SK-N-SH (cell line): ENCODE measurements around the gene BRD4. TPM values are rescaled to one million over a fixed set of nuclear protein-coding genes. Genes with fewer than 3 reads are reported as not detected.

Experiments
- CTCF ChIA-PET: fragments of 300-600, 350-600 bp; formaldehyde crosslinking; extraction: SDS; loops from one replicate; lab custom pipeline; 2021; lab: Yijun Ruan, JAX
- POLR2A ChIA-PET: fragments of 350-600 bp; sonication (Branson Sonifier 250); formaldehyde crosslinking; extraction: SDS; loops from one replicate; lab custom pipeline; 2020; ENCODE audit warnings: antibody characterized with exemption, inconsistent platforms; lab: Yijun Ruan, JAX
- DNase-seq: peaks from one replicate; pipeline ENCODE4 v3.0.0; 2012
- H2AFZ ChIP-seq: fragments of 200-600 bp; sonication (generic); 2 replicates; pipeline ENCODE4 v1.8.1; 2016; ENCODE audit warnings: antibody characterized with exemption, mild to moderate bottlenecking, low read depth
- H3F3A ChIP-seq: fragments of 200-600 bp; sonication (generic); replicated peaks from 2 replicates; pipeline ENCODE3; 2016; ENCODE audit warnings: antibody characterized with exemption, mild to moderate bottlenecking; ENCODE audit not compliant: insufficient read depth
- H3K27ac ChIP-seq, 2 experiments: fragments of 200-500 bp in 1 of 2; fragments of 200-600 bp in 1 of 2; sonication (Bioruptor generic) in 1 of 2; sonication (generic), shearing (Covaris generic) in 1 of 2; 2 replicates each; pipeline versions ENCODE4 v1.5.1 to v1.6.1; 2014 to 2016; ENCODE audit warnings: low read depth in 2 of 2, inconsistent platforms in 1 of 2, low read length in 1 of 2, mild to moderate bottlenecking in 1 of 2, mixed read lengths in 1 of 2
- H3K27me3 ChIP-seq: fragments of 200-600 bp; sonication (generic), shearing (Covaris generic); 2 replicates; pipeline ENCODE4 v1.6.1; 2016; ENCODE audit warnings: mixed run types; ENCODE audit not compliant: insufficient read depth
- H3K36me3 ChIP-seq, 2 experiments: fragments of 200-500 bp in 1 of 2; fragments of 200-600 bp in 1 of 2; sonication (Bioruptor generic) in 1 of 2; sonication (generic) in 1 of 2; replicated peaks in 1 of 2; 2 replicates each; pipeline versions ENCODE3 to v1.5.1; 2014 to 2016; ENCODE audit warnings: low read length in 1 of 2, mild to moderate bottlenecking in 1 of 2; ENCODE audit not compliant: insufficient read depth in 2 of 2, control insufficient read depth in 1 of 2
- H3K4me1 ChIP-seq, 2 experiments: fragments of 200-500 bp in 1 of 2; fragments of 200-600 bp in 1 of 2; sonication (Bioruptor generic) in 1 of 2; sonication (generic), shearing (Covaris generic) in 1 of 2; 2 replicates each; pipeline versions ENCODE4 v1.5.1 to v1.6.1; 2014 to 2016; ENCODE audit warnings: low read depth in 1 of 2, low read length in 1 of 2, mixed run types in 1 of 2; ENCODE audit not compliant: insufficient read depth in 2 of 2, control insufficient read depth in 1 of 2
- H3K4me2 ChIP-seq: fragments of 200-600 bp; sonication (generic), shearing (Covaris generic); 2 replicates; pipeline ENCODE4 v1.6.1; 2017; ENCODE audit warnings: mixed run types
- H3K4me3 ChIP-seq, 2 experiments: fragments of 200-500 bp in 1 of 2; fragments of 200-600 bp in 1 of 2; sonication (Bioruptor generic) in 1 of 2; sonication (generic), shearing (Covaris generic) in 1 of 2; 2 replicates each; pipeline versions ENCODE4 v1.5.1 to v1.8.1; 2014 to 2016; ENCODE audit warnings: low read depth in 2 of 2, inconsistent platforms in 1 of 2, low read length in 1 of 2, mild to moderate bottlenecking in 1 of 2, mixed read lengths in 1 of 2, moderate library complexity in 1 of 2
- H3K79me2 ChIP-seq: fragments of 200-600 bp; sonication (generic); 2 replicates; pipeline ENCODE4 v1.8.1; 2017; ENCODE audit warnings: mild to moderate bottlenecking; ENCODE audit not compliant: insufficient read depth
- H3K9ac ChIP-seq: fragments of 200-600 bp; sonication (generic); 2 replicates; pipeline ENCODE4 v1.6.1; 2017; ENCODE audit warnings: mixed run types
- H3K9me2 ChIP-seq: fragments of 200-600 bp; sonication (generic); 2 replicates; pipeline ENCODE4 v1.6.1; 2017; ENCODE audit warnings: mixed run types
- H3K9me3 ChIP-seq: fragments of 200-600 bp; sonication (generic); 2 replicates; pipeline ENCODE4 v1.6.1; 2017; ENCODE audit warnings: mixed run types, mild to moderate bottlenecking, moderate library complexity
- H4K20me1 ChIP-seq: fragments of 200-600 bp; sonication (generic); 2 replicates; pipeline ENCODE4 v1.6.1; 2017; ENCODE audit warnings: mild to moderate bottlenecking, mixed run types; ENCODE audit not compliant: insufficient read depth
- CHD2 ChIP-seq: fragments of 150-350 bp; IDR thresholded peaks from 2 replicates; pipeline ENCODE4 v1.6.1; 2018; ENCODE audit warnings: low read length; ENCODE audit not compliant: partially characterized antibody
- GATA2 ChIP-seq: sonication (generic); formaldehyde crosslinking; IDR thresholded peaks from 2 replicates; pipeline ENCODE4 v1.5.0; 2020; ENCODE audit warnings: mild to moderate bottlenecking, missing genetic modification reagents
- MXI1 ChIP-seq: IDR thresholded peaks from 2 replicates; pipeline ENCODE4 v1.6.1; 2012; ENCODE audit warnings: mild to moderate bottlenecking, low read depth, low read length, improper control_type of control experiment
- NRF1 ChIP-seq: IDR thresholded peaks from 2 replicates; pipeline ENCODE4 v1.6.1; 2012; ENCODE audit warnings: low read depth, mild to moderate bottlenecking, low read length
- POLR2AphosphoS5 ChIP-seq: IDR thresholded peaks from 2 replicates; pipeline ENCODE4 v1.6.1; 2012; ENCODE audit warnings: low read depth, low read length
- RCOR1 ChIP-seq: fragments of 150-350 bp; IDR thresholded peaks from 2 replicates; pipeline ENCODE4 v1.6.1; 2017; ENCODE audit warnings: antibody characterized with exemption, low read length
- RXRA ChIP-seq: IDR thresholded peaks from 2 replicates; pipeline ENCODE4 v1.4.0; 2012; ENCODE audit warnings: low read depth, mild to moderate bottlenecking, borderline replicate concordance
- TCF12 ChIP-seq: IDR thresholded peaks from 2 replicates; pipeline ENCODE4 v1.4.0; 2012
- YY1 ChIP-seq: IDR thresholded peaks from 2 replicates; pipeline ENCODE4 v1.4.0; 2012; ENCODE audit warnings: low read depth, mild to moderate bottlenecking
- WGBS: methylation state at CpG from one replicate; pipeline ENCODE4 v1.1.6; 2017; ENCODE audit warnings: low lambda C conversion rate; 5-methylcytosine and 5-hydroxymethylcytosine counted together
- polyA plus RNA-seq, 3 experiments: library from polyadenylated mRNA; depleted of rRNA; stranded (reverse); fragments of >200 nt; gene quantifications; 2 replicates each; pipeline ENCODE4 v1.2.3, GENCODE V29; 2012
- TF ChIP-seq, protein P1 (sequence below): IDR thresholded peaks from 2 replicates; pipeline ENCODE4 v1.4.0; 2012; ENCODE audit warnings: low read depth, borderline replicate concordance
- TF ChIP-seq, protein P2 (sequence below): IDR thresholded peaks from 2 replicates; pipeline ENCODE4; 2012
- TF ChIP-seq, protein P3 (sequence below): IDR thresholded peaks from 2 replicates; pipeline ENCODE4 v1.4.0; 2012; ENCODE audit warnings: low read depth
- TF ChIP-seq, protein P4 (sequence below): fragments of 200-600 bp; sonication (generic); IDR thresholded peaks from 2 replicates; pipeline ENCODE4 v1.6.1; 2017; ENCODE audit warnings: antibody characterized with exemption, mild to moderate bottlenecking, moderate library complexity
- TF ChIP-seq, protein P5 (sequence below): IDR thresholded peaks from 2 replicates; pipeline ENCODE4 v1.6.1; 2012; ENCODE audit warnings: mild to moderate bottlenecking, low read depth, low read length, moderate library complexity
- TF ChIP-seq, protein P6 (sequence below): IDR thresholded peaks from 2 replicates; pipeline ENCODE4 v1.4.0; 2012; ENCODE audit warnings: low read depth, borderline replicate concordance
- TF ChIP-seq, protein P7 (sequence below): fragments of 150-350 bp; IDR thresholded peaks from 2 replicates; pipeline ENCODE4 v1.6.1; 2017; ENCODE audit warnings: antibody characterized with exemption, low read length, low read depth, borderline replicate concordance

The BRD4 gene
- polyA plus RNA-seq, 1 of the 3 experiments (the other 2 are of a cell fraction), result 10.0 TPM

DNA sequence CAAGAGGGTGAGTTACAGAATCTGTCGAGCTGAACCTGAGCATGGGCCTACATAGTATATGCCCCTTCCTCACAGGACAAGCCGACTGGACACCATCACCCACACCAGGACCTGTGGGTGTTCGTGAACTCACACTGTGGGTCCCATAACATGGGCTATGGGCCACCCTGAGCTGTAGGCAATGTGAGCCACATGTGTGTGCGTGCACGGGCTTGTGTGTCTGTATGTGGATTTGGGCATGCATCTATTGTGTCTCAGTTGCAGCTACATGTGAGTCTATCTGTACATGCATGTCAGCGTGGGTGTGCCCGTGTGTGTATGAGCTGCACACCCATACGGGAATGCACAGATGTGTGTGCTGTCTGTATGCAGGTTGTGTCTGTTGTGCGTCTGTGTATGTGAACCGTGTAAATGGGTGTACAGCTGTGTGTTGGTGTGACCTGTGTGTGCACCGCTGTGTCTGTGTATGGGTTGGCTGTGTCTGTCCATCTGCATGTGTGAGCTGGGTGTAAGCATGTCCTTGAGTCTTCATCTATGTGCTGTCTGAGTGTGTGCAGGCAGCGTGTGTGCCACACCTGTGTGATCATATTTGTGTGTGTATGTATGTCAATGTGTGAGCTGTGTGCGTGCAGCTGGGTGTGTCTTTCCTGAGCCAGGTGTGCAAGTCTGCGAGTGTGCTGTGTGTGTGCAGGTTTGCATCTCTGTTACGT lies 133.2 kb downstream of the BRD4 start:
- H3F3A ChIP-seq, result peaks cover 11% of the 10 kb centered on the region
- H3K79me2 ChIP-seq, result no peaks in the 10 kb centered on the region
- H3K4me3 ChIP-seq, result peak overlapping the region in 1 of 2 experiments; percentile 62; a peak in 1 of 4 replicates
- H3K9me2 ChIP-seq, result no peaks in the 10 kb centered on the region
- H3K27me3 ChIP-seq, result no peaks in the 10 kb centered on the region
- TF ChIP-seq RCOR1 (no peak), NRF1 (no peak), POLR2AphosphoS5 (no peak), RXRA (no peak), YY1 (no peak), TCF12 (no peak), GATA2 (CRISPR knock-in tag) (no peak), CHD2 (no peak), MXI1 (no peak)
- TF ChIP-seq, protein P1, sequence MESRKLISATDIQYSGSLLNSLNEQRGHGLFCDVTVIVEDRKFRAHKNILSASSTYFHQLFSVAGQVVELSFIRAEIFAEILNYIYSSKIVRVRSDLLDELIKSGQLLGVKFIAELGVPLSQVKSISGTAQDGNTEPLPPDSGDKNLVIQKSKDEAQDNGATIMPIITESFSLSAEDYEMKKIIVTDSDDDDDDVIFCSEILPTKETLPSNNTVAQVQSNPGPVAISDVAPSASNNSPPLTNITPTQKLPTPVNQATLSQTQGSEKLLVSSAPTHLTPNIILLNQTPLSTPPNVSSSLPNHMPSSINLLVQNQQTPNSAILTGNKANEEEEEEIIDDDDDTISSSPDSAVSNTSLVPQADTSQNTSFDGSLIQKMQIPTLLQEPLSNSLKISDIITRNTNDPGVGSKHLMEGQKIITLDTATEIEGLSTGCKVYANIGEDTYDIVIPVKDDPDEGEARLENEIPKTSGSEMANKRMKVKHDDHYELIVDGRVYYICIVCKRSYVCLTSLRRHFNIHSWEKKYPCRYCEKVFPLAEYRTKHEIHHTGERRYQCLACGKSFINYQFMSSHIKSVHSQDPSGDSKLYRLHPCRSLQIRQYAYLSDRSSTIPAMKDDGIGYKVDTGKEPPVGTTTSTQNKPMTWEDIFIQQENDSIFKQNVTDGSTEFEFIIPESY, result no peak
- TF ChIP-seq, protein P2, sequence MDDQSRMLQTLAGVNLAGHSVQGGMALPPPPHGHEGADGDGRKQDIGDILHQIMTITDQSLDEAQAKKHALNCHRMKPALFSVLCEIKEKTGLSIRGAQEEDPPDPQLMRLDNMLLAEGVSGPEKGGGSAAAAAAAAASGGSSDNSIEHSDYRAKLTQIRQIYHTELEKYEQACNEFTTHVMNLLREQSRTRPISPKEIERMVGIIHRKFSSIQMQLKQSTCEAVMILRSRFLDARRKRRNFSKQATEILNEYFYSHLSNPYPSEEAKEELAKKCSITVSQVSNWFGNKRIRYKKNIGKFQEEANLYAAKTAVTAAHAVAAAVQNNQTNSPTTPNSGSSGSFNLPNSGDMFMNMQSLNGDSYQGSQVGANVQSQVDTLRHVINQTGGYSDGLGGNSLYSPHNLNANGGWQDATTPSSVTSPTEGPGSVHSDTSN, result no peak
- TF ChIP-seq, protein P3, sequence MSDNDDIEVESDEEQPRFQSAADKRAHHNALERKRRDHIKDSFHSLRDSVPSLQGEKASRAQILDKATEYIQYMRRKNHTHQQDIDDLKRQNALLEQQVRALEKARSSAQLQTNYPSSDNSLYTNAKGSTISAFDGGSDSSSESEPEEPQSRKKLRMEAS, result no peak
- TF ChIP-seq, protein P4, sequence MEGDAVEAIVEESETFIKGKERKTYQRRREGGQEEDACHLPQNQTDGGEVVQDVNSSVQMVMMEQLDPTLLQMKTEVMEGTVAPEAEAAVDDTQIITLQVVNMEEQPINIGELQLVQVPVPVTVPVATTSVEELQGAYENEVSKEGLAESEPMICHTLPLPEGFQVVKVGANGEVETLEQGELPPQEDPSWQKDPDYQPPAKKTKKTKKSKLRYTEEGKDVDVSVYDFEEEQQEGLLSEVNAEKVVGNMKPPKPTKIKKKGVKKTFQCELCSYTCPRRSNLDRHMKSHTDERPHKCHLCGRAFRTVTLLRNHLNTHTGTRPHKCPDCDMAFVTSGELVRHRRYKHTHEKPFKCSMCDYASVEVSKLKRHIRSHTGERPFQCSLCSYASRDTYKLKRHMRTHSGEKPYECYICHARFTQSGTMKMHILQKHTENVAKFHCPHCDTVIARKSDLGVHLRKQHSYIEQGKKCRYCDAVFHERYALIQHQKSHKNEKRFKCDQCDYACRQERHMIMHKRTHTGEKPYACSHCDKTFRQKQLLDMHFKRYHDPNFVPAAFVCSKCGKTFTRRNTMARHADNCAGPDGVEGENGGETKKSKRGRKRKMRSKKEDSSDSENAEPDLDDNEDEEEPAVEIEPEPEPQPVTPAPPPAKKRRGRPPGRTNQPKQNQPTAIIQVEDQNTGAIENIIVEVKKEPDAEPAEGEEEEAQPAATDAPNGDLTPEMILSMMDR, result no peak
- TF ChIP-seq, protein P5, sequence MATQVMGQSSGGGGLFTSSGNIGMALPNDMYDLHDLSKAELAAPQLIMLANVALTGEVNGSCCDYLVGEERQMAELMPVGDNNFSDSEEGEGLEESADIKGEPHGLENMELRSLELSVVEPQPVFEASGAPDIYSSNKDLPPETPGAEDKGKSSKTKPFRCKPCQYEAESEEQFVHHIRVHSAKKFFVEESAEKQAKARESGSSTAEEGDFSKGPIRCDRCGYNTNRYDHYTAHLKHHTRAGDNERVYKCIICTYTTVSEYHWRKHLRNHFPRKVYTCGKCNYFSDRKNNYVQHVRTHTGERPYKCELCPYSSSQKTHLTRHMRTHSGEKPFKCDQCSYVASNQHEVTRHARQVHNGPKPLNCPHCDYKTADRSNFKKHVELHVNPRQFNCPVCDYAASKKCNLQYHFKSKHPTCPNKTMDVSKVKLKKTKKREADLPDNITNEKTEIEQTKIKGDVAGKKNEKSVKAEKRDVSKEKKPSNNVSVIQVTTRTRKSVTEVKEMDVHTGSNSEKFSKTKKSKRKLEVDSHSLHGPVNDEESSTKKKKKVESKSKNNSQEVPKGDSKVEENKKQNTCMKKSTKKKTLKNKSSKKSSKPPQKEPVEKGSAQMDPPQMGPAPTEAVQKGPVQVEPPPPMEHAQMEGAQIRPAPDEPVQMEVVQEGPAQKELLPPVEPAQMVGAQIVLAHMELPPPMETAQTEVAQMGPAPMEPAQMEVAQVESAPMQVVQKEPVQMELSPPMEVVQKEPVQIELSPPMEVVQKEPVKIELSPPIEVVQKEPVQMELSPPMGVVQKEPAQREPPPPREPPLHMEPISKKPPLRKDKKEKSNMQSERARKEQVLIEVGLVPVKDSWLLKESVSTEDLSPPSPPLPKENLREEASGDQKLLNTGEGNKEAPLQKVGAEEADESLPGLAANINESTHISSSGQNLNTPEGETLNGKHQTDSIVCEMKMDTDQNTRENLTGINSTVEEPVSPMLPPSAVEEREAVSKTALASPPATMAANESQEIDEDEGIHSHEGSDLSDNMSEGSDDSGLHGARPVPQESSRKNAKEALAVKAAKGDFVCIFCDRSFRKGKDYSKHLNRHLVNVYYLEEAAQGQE, result no peak
- TF ChIP-seq, protein P6, sequence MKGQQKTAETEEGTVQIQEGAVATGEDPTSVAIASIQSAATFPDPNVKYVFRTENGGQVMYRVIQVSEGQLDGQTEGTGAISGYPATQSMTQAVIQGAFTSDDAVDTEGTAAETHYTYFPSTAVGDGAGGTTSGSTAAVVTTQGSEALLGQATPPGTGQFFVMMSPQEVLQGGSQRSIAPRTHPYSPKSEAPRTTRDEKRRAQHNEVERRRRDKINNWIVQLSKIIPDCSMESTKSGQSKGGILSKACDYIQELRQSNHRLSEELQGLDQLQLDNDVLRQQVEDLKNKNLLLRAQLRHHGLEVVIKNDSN, result no peak
- TF ChIP-seq, protein P7, sequence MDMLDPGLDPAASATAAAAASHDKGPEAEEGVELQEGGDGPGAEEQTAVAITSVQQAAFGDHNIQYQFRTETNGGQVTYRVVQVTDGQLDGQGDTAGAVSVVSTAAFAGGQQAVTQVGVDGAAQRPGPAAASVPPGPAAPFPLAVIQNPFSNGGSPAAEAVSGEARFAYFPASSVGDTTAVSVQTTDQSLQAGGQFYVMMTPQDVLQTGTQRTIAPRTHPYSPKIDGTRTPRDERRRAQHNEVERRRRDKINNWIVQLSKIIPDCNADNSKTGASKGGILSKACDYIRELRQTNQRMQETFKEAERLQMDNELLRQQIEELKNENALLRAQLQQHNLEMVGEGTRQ, result no peak
- no peak overlapping the region for H2AFZ ChIP-seq
- ChIA-PET CTCF (interaction anchor here (0.7 to 1.8 kb wide), 3 partner anchors 22 to 52 kb away, joined by 3 to 10 read pairs (median 3); no protein-coding TSS in a partner anchor), POLR2A (interaction anchor here (2.0 kb wide), 1 partner anchor 219 kb away, joined by 5 read pairs; the partner anchor contains the start of gene AKAP8L)
- H3K27ac ChIP-seq, result no peak overlapping the region; a peak in 1 of 4 replicates
- no peaks in the 10 kb centered on the region for H4K20me1 ChIP-seq
- no peak overlapping the region for H3K9ac ChIP-seq
- peaks cover 0 to 22% of the 10 kb centered on the region in 2 experiments; a peak in 1 of 4 replicates for H3K4me1 ChIP-seq
- no peak for DNase-seq
- H3K9me3 ChIP-seq, result no peaks in the 10 kb centered on the region
- H3K4me2 ChIP-seq, result peak overlapping the region; percentile 94; the same call in 1 of the 2 replicates
- H3K36me3 ChIP-seq, result no peaks in the 10 kb centered on the region
- 95% methylated on average over 10 of the region's 15 CpGs for WGBS
